H1 (cell line): ENCODE data around the gene TUT7. TPM values are rescaled to one million over a fixed set of nuclear protein-coding genes. Genes with fewer than 3 reads are reported as not detected.

Source experiments
- CTCF ChIA-PET: fragments of 300-600 bp; sonication (Branson Sonifier 250); formaldehyde crosslinking; loops from one replicate; lab custom pipeline; 2021; ENCODE audit not compliant: partially characterized antibody; lab: Charles Lee
- POLR2A ChIA-PET: fragments of 300-600 bp; sonication (Branson Sonifier 250); formaldehyde crosslinking; loops from one replicate; lab custom pipeline; 2021; ENCODE audit warnings: inconsistent platforms; ENCODE audit not compliant: partially characterized antibody; lab: Charles Lee
- DNase-seq, 2 experiments: peaks; one replicate each; pipeline versions ENCODE4 v3.0.0 to v3.0.0-alpha.2; 2010 to 2022; ENCODE audit warnings: low spot score in 2 of 2, low read depth in 1 of 2, mixed read lengths in 1 of 2
- FAIRE-seq: peaks from 2 replicates; lab custom pipeline; 2011; peaks lifted over from hg19 to GRCh38; lab: Jason Lieb, UNC
- H2AFZ ChIP-seq: 2 replicates; pipeline ENCODE4 v1.8.1; 2012; ENCODE audit warnings: low read length, inconsistent platforms
- H2AK5ac ChIP-seq: 2 replicates; pipeline ENCODE4 v1.6.1; 2013; ENCODE audit warnings: low read depth, low read length
- H2BK120ac ChIP-seq: replicated peaks from 2 replicates; pipeline ENCODE3; 2013; ENCODE audit warnings: low read depth, low read length, inconsistent platforms
- H2BK12ac ChIP-seq: 2 replicates; pipeline ENCODE4 v1.6.1; 2013; ENCODE audit warnings: low read depth, low read length
- H2BK15ac ChIP-seq: 2 replicates; pipeline ENCODE4 v1.6.1; 2013; ENCODE audit warnings: low read length
- H2BK20ac ChIP-seq: 2 replicates; pipeline ENCODE4 v1.6.1; 2013; ENCODE audit warnings: low read length
- H2BK5ac ChIP-seq: 2 replicates; pipeline ENCODE4 v1.6.1; 2013; ENCODE audit warnings: low read depth, low read length
- H3K14ac ChIP-seq: 2 replicates; pipeline ENCODE4 v1.6.1; 2013; ENCODE audit warnings: inconsistent platforms; ENCODE audit not compliant: insufficient read length
- H3K18ac ChIP-seq: 2 replicates; pipeline ENCODE4 v1.6.1; 2013; ENCODE audit warnings: low read length; ENCODE audit errors: extremely low read depth
- H3K23ac ChIP-seq: 2 replicates; pipeline ENCODE4 v1.6.1; 2013; ENCODE audit warnings: inconsistent platforms; ENCODE audit not compliant: insufficient read length
- H3K23me2 ChIP-seq: 2 replicates; pipeline ENCODE4 v1.6.1; 2013; ENCODE audit warnings: low read depth, low read length
- H3K27ac ChIP-seq: 2 replicates; pipeline ENCODE4 v1.6.1; 2011; ENCODE audit warnings: low read depth, low read length, inconsistent platforms
- H3K27me3 ChIP-seq, 4 experiments: replicated peaks in 1 of 4; 1 replicate in 1 of 4; 2 replicates in 3 of 4; pipeline versions ENCODE4 v1.6.1 to v1.8.1; 2011 to 2013; ENCODE audit warnings: low read length in 3 of 4, mild to moderate bottlenecking in 3 of 4, inconsistent platforms in 2 of 4, mixed read lengths in 2 of 4, moderate library complexity in 1 of 4; ENCODE audit not compliant: control insufficient read depth in 3 of 4, insufficient read depth in 3 of 4; ENCODE audit errors: extremely low read depth in 1 of 4
- H3K36me3 ChIP-seq, 4 experiments: 2 replicates each; pipeline versions ENCODE4 v1.6.1 to v1.8.1; 2011 to 2013; ENCODE audit warnings: mild to moderate bottlenecking in 4 of 4, low read length in 3 of 4, moderate library complexity in 2 of 4, control low read depth in 1 of 4, inconsistent platforms in 1 of 4; ENCODE audit not compliant: insufficient read depth in 4 of 4, control insufficient read depth in 2 of 4
- H3K4ac ChIP-seq: replicated peaks from 2 replicates; pipeline ENCODE3; 2013; ENCODE audit warnings: low read length, low read depth, mixed read lengths, inconsistent platforms; ENCODE audit not compliant: insufficient read length
- H3K4me1 ChIP-seq, 4 experiments: replicated peaks in 1 of 4; 1 replicate in 1 of 4; 2 replicates in 3 of 4; pipeline versions ENCODE4 v1.6.1 to v1.8.1; 2011 to 2013; ENCODE audit warnings: low read length in 3 of 4, inconsistent platforms in 2 of 4, mixed read lengths in 1 of 4; ENCODE audit not compliant: insufficient read depth in 4 of 4, control insufficient read depth in 3 of 4
- H3K4me2 ChIP-seq, 2 experiments: 2 replicates each; pipeline versions ENCODE4 v1.6.1 to v1.8.1; 2011 to 2013; ENCODE audit warnings: low read depth in 2 of 2, low read length in 2 of 2, control low read depth in 1 of 2, inconsistent platforms in 1 of 2, mild to moderate bottlenecking in 1 of 2; ENCODE audit not compliant: insufficient read depth in 1 of 2
- H3K4me3 ChIP-seq, 4 experiments: fragments of 200-600, 300-600 bp in 1 of 4; sonication (generic), shearing (Covaris generic), sonication (Bioruptor Twin) in 1 of 4; 2 replicates each; pipeline versions ENCODE4 v1.5.1 to v1.8.1; 2011 to 2016; ENCODE audit warnings: low read length in 4 of 4, low read depth in 3 of 4, control low read depth in 2 of 4, inconsistent platforms in 2 of 4, mild to moderate bottlenecking in 2 of 4, mixed read lengths in 1 of 4, moderate library complexity in 1 of 4; ENCODE audit not compliant: insufficient read depth in 2 of 4; ENCODE audit errors: extremely low read depth in 1 of 4
- H3K56ac ChIP-seq: replicated peaks from 2 replicates; pipeline ENCODE3; 2013; ENCODE audit warnings: low read depth, mild to moderate bottlenecking, mixed read lengths, low read length, inconsistent platforms; ENCODE audit not compliant: insufficient read length
- H3K79me1 ChIP-seq: 2 replicates; pipeline ENCODE4 v1.6.1; 2013; ENCODE audit warnings: low read depth, low read length, control low read depth
- H3K79me2 ChIP-seq, 2 experiments: 2 replicates each; pipeline versions ENCODE4 v1.6.1 to v1.8.1; 2012 to 2013; ENCODE audit warnings: low read length in 2 of 2, mild to moderate bottlenecking in 2 of 2, inconsistent platforms in 1 of 2; ENCODE audit not compliant: insufficient read depth in 2 of 2, control insufficient read depth in 1 of 2
- H3K9ac ChIP-seq, 4 experiments: replicated peaks in 1 of 4; 1 replicate in 1 of 4; 2 replicates in 3 of 4; pipeline versions ENCODE4 v1.6.1 to v1.8.1; 2011 to 2013; ENCODE audit warnings: low read depth in 3 of 4, low read length in 3 of 4, control low read depth in 2 of 4, mild to moderate bottlenecking in 2 of 4, moderate library complexity in 2 of 4, inconsistent platforms in 1 of 4; ENCODE audit errors: extremely low read depth in 1 of 4
- H3K9me3 ChIP-seq, 2 experiments: 2 replicates each; pipeline versions ENCODE4 v1.6.1 to v1.8.1; 2012 to 2013; ENCODE audit warnings: mild to moderate bottlenecking in 2 of 2, moderate library complexity in 2 of 2, control low read depth in 1 of 2, inconsistent platforms in 1 of 2, low read depth in 1 of 2, low read length in 1 of 2, mixed read lengths in 1 of 2; ENCODE audit not compliant: insufficient read depth in 2 of 2
- H4K20me1 ChIP-seq, 2 experiments: replicated peaks in 1 of 2; 2 replicates each; pipeline versions ENCODE3 to v1.8.1; 2011 to 2013; ENCODE audit warnings: inconsistent platforms in 2 of 2, low read length in 2 of 2, mild to moderate bottlenecking in 1 of 2; ENCODE audit not compliant: insufficient read depth in 2 of 2, control insufficient read depth in 1 of 2
- H4K5ac ChIP-seq: 2 replicates; pipeline ENCODE4 v1.6.1; 2013; ENCODE audit warnings: low read length, low read depth, mixed read lengths, inconsistent platforms; ENCODE audit not compliant: insufficient read length
- H4K8ac ChIP-seq: 2 replicates; pipeline ENCODE4 v1.8.0; 2013; ENCODE audit warnings: mild to moderate bottlenecking, moderate library complexity, low read length, inconsistent platforms; ENCODE audit not compliant: insufficient read depth; ENCODE audit errors: extremely low read depth
- H4K91ac ChIP-seq: replicated peaks from 2 replicates; pipeline ENCODE3; 2013; ENCODE audit warnings: low read length, mixed read lengths, inconsistent platforms; ENCODE audit not compliant: insufficient read length
- PHF8 ChIP-seq: fragments of 200-600 bp; sonication (generic); conservative IDR thresholded peaks from 2 replicates; pipeline ENCODE4 v1.7.1; 2012; ENCODE audit warnings: low read depth, mild to moderate bottlenecking, inconsistent platforms, low read length, moderate library complexity
- SP1 ChIP-seq: IDR thresholded peaks from 2 replicates; pipeline ENCODE4 v1.6.1; 2011; ENCODE audit warnings: low read depth, low read length
- YY1 ChIP-seq: IDR thresholded peaks from 2 replicates; pipeline ENCODE4 v1.6.1; 2011; ENCODE audit warnings: low read depth, mild to moderate bottlenecking, low read length
- WGBS, 2 experiments: shearing (Covaris generic) in 1 of 2; methylation state at CpG; one replicate each; pipeline versions ENCODE4 v1.1.6 to v1.1.7; 2013 to 2015; ENCODE audit warnings: low lambda C conversion rate in 2 of 2, mixed read lengths in 2 of 2, inconsistent platforms in 1 of 2, low coverage in 1 of 2, missing lambda C conversion rate in 1 of 2; ENCODE audit not compliant: insufficient replicate concordance in 2 of 2, insufficient coverage in 1 of 2, insufficient read length in 1 of 2; ENCODE audit errors: extremely low coverage in 1 of 2, missing lambda C conversion rate in 1 of 2; 5-methylcytosine and 5-hydroxymethylcytosine counted together
- polyA plus RNA-seq, 7 experiments: library from polyadenylated mRNA; depleted of rRNA in 3 of 7; stranded (reverse) in 5 of 7; unstranded in 2 of 7; fragments of >200 nt in 5 of 7; fragments of 200-250 nt in 2 of 7; gene quantifications; 1 replicate in 5 of 7; 2 replicates in 1 of 7; 4 replicates in 1 of 7; pipeline versions ENCODE4 v1.2.1 to v1.2.3, GENCODE V29; 2011 to 2013; ENCODE audit warnings: missing spikeins in 2 of 7, mixed read lengths in 2 of 7
- total RNA-seq: library from RNA; stranded (reverse); fragmentation: NEBNext Ultra II Directional; extraction: Animal tissue kit (Norgen Biotek cat#: 25700); gene quantifications from 2 replicates; pipeline ENCODE4 v1.2.1, GENCODE V29; 2021

Gene TUT7
- total and polyA plus RNA-seq, 2 of the 8 experiments (the other 6 are each of a cell fraction or from before 2014, with no cell fraction given) = 4.8 to 19.3 TPM

- Histone ChIP-seq H3K4me1 (no peaks in the 10 kb centered on the region), H3K9ac (no peak overlapping the region), H3K4me2 (no peak overlapping the region), H2BK120ac (no peak overlapping the region), H4K20me1 (no peaks in the 10 kb centered on the region), H3K4me3 (no peak overlapping the region), H4K8ac (no peak overlapping the region), H3K9me3 (peaks cover 6% of the 10 kb centered on the region in 2 experiments; a peak in 3 of 4 replicates), H2BK20ac (no peak overlapping the region), H3K18ac (no peak overlapping the region), H3K4ac (no peak overlapping the region), H3K14ac (no peak overlapping the region), H3K79me1 (no peaks in the 10 kb centered on the region), H2AFZ (no peak overlapping the region), H4K91ac (no peak overlapping the region), H4K5ac (no peak overlapping the region), H2BK15ac (no peak overlapping the region), H3K56ac (no peak overlapping the region)
- FAIRE-seq = no peak
- WGBS, 2 experiments = 89% methylated on average over 1 of the region's 1 CpG; no CpG with 5 or more reads in 1 of the 2 experiments
- DNase-seq = no peak
- TF ChIP-seq SP1 = no peak
- no peak for TF ChIP-seq YY1
- TF ChIP-seq PHF8 = no peak
- TF ChIP-seq, all 59 proteins: peak for 0
- ChIA-PET CTCF (no interaction called here), POLR2A (no interaction called here)
- Histone ChIP-seq H2BK5ac (no peak overlapping the region), H3K23me2 (no peaks in the 10 kb centered on the region), H3K27me3 (no peaks in the 10 kb centered on the region), H2BK12ac (no peak overlapping the region), H3K79me2 (no peaks in the 10 kb centered on the region), H3K27ac (no peak overlapping the region), H3K23ac (no peak overlapping the region), H2AK5ac (no peak overlapping the region), H3K36me3 (no peaks in the 10 kb centered on the region)
These were observed 101.3 kb downstream of the TUT7 start for GRCh38 chr9:86252870-86253269.
